Stimulated activated CD4-positive, alpha-beta T cell treated with anti-CD3 and anti-CD28 coated beads, Interleukin-12 subunit alpha, Interleukin-12 subunit beta, amount 100 ng/mL, for 4 hours (primary cell): ENCODE data around the gene PRSS57.
"Not testable (repeated sequence)": the region's sequence is repeated elsewhere in the genome, so short reads cannot be mapped to it uniquely, and the experiment has no call there.

Experiments used
- DNase-seq: peaks from one replicate; pipeline ENCODE4 v3.0.0-alpha.2; 2020

Gene PRSS57

GRCh38 chr19:695352-695949 is at the start of gene PRSS57:
Gene PRSS57 (minus strand): TSS chr19:695452. CDS start chr19:695430, 22 bp downstream.
- no peak for DNase-seq

- no peak for DNase-seq
Observed at GRCh38 chr19:743168-743687, 48.0 kb upstream of the PRSS57 start.

GRCh38 chr19:742540-743075 is 47.4 kb upstream of the PRSS57 start:
- no peak for DNase-seq

- DNase-seq = no peak
Observed at GRCh38 chr19:741506-742131, 46.4 kb upstream of the PRSS57 start.

GRCh38 chr19:740816-741505 is 45.7 kb upstream of the PRSS57 start:
- DNase-seq = not testable (repeated sequence)

GRCh38 chr19:739998-740715 is 44.9 kb upstream of the PRSS57 start:
- no peak for DNase-seq

GRCh38 chr19:738509-739128 is 43.4 kb upstream of the PRSS57 start:
- no peak for DNase-seq

GRCh38 chr19:737591-738093 is 42.4 kb upstream of the PRSS57 start:
- peak; percentile 59 for DNase-seq

GRCh38 chr19:736125-736524 is 40.9 kb upstream of the PRSS57 start:
- DNase-seq = no peak

GRCh38 chr19:734716-735115 is 39.5 kb upstream of the PRSS57 start:
- no peak for DNase-seq

GRCh38 chr19:732148-733069 is 37.2 kb upstream of the PRSS57 start:
- no peak for DNase-seq

- no peak for DNase-seq
Observed at GRCh38 chr19:731000-731399, 35.7 kb upstream of the PRSS57 start.

- DNase-seq = no peak
Observed at GRCh38 chr19:729965-730668, 34.9 kb upstream of the PRSS57 start.

GRCh38 chr19:729564-729963 is 34.3 kb upstream of the PRSS57 start:
- DNase-seq = not testable (repeated sequence)

- DNase-seq = no peak
Observed at GRCh38 chr19:728011-728410, 32.8 kb upstream of the PRSS57 start.

GRCh38 chr19:726993-727956 is 32.0 kb upstream of the PRSS57 start:
- no peak for DNase-seq

- no peak for DNase-seq
Observed at GRCh38 chr19:725461-726089, 30.3 kb upstream of the PRSS57 start.

- DNase-seq = no peak
Observed at GRCh38 chr19:723714-724113, 28.5 kb upstream of the PRSS57 start.

GRCh38 chr19:723247-723646 is 28.0 kb upstream of the PRSS57 start:
- DNase-seq = no peak
